ENCODE results near the gene GNG3.
"Not testable (repeated sequence)": the region's sequence is repeated elsewhere in the genome, so short reads cannot be mapped to it uniquely, and the experiment has no call there.

The GNG3 gene

GRCh38 chr11:62737196-62737595 lies 29.7 kb downstream of the GNG3 start:
- Histone ChIP-seq H3K4me2 (ENCODE audit: low read length) (no peak overlapping the region), H4K20me1 (ENCODE audit: control insufficient read depth, insufficient read depth, low read depth, low read length) (no peaks in the 10 kb centered on the region), H3K27ac (ENCODE audit: low read depth, low read length) (no peak overlapping the region), H3K9me2 (replicated peaks; ENCODE audit: control insufficient read depth, low read length) (no peaks in the 10 kb centered on the region), H3K9me3 (ENCODE audit: control insufficient read depth, insufficient read depth, low read length) (no peaks in the 10 kb centered on the region), H3K27me3 (ENCODE audit: control insufficient read depth, low read length) (no peaks in the 10 kb centered on the region), H3K4me3 (ENCODE audit: low read length) (no peak overlapping the region), H3F3A (ENCODE audit: control insufficient read depth, insufficient read depth) (peaks cover 9% of the 10 kb centered on the region), H3K4me1 (ENCODE audit: control insufficient read depth, low read length) (no peaks in the 10 kb centered on the region), H3K79me2 (ENCODE audit: control insufficient read depth, low read length) (peaks cover 26% of the 10 kb centered on the region), H3K36me3 (ENCODE audit: control insufficient read depth, low read length) (peaks cover 51% of the 10 kb centered on the region)
- no peak for TF ChIP-seq CTCF (IDR thresholded peaks at IDR 0.05; ENCODE audit: low read depth, low read length, poor library complexity, severe bottlenecking)
- no peak for TF ChIP-seq EZH2phosphoT487 (IDR thresholded peaks at IDR 0.05; ENCODE audit: borderline replicate concordance, low read length)

GRCh38 chr11:62747475-62748160 lies 40.1 kb downstream of the GNG3 start:
- Histone ChIP-seq H4K20me1 (ENCODE audit: control insufficient read depth, insufficient read depth, low read depth, low read length) (no peaks in the 10 kb centered on the region), H3K4me1 (ENCODE audit: control insufficient read depth, low read length) (peaks cover 6% of the 10 kb centered on the region; the same call in 1 of the 2 replicates), H3K4me3 (ENCODE audit: low read length) (no peak overlapping the region), H3K27ac (ENCODE audit: low read depth, low read length) (no peak overlapping the region), H3K27me3 (ENCODE audit: control insufficient read depth, low read length) (no peaks in the 10 kb centered on the region), H3K36me3 (ENCODE audit: control insufficient read depth, low read length) (peaks cover 8% of the 10 kb centered on the region), H3K9me2 (replicated peaks; ENCODE audit: control insufficient read depth, low read length) (no peaks in the 10 kb centered on the region), H3K4me2 (ENCODE audit: low read length) (no peak overlapping the region), H3K9me3 (ENCODE audit: control insufficient read depth, insufficient read depth, low read length) (no peaks in the 10 kb centered on the region), H3F3A (ENCODE audit: control insufficient read depth, insufficient read depth) (peaks cover 15% of the 10 kb centered on the region), H3K79me2 (ENCODE audit: control insufficient read depth, low read length) (peaks cover 10% of the 10 kb centered on the region)
- TF ChIP-seq EZH2phosphoT487 (IDR thresholded peaks at IDR 0.05; ENCODE audit: borderline replicate concordance, low read length), result no peak
- no peak for TF ChIP-seq CTCF (IDR thresholded peaks at IDR 0.05; ENCODE audit: low read depth, low read length, poor library complexity, severe bottlenecking)

- not testable (repeated sequence) for H3K27me3 ChIP-seq (ENCODE audit: control insufficient read depth, low read length); H3K4me2 ChIP-seq (ENCODE audit: low read length); H3K4me3 ChIP-seq (ENCODE audit: low read length); H4K20me1 ChIP-seq (ENCODE audit: control insufficient read depth, insufficient read depth, low read depth, low read length); H3K9me3 ChIP-seq (ENCODE audit: control insufficient read depth, insufficient read depth, low read length); H3K9me2 ChIP-seq (replicated peaks; ENCODE audit: control insufficient read depth, low read length); H3K27ac ChIP-seq (ENCODE audit: low read depth, low read length)
- H3K79me2 ChIP-seq (ENCODE audit: control insufficient read depth, low read length), result peaks cover 20% of the 10 kb centered on the region
- H3K4me1 ChIP-seq (ENCODE audit: control insufficient read depth, low read length), result peaks cover 18% of the 10 kb centered on the region
- peaks cover 12% of the 10 kb centered on the region for H3K36me3 ChIP-seq (ENCODE audit: control insufficient read depth, low read length)
- peaks cover 11% of the 10 kb centered on the region for H3F3A ChIP-seq (ENCODE audit: control insufficient read depth, insufficient read depth)
These were observed 42.5 kb downstream of the GNG3 start for GRCh38 chr11:62749931-62750330.

- Histone ChIP-seq H3K9me2 (replicated peaks; ENCODE audit: control insufficient read depth, low read length) (no peaks in the 10 kb centered on the region), H3K27ac (ENCODE audit: low read depth, low read length) (no peak overlapping the region), H3K9me3 (ENCODE audit: control insufficient read depth, insufficient read depth, low read length) (no peaks in the 10 kb centered on the region), H3F3A (ENCODE audit: control insufficient read depth, insufficient read depth) (peaks cover 13% of the 10 kb centered on the region), H3K4me2 (ENCODE audit: low read length) (no peak overlapping the region), H3K27me3 (ENCODE audit: control insufficient read depth, low read length) (no peaks in the 10 kb centered on the region), H4K20me1 (ENCODE audit: control insufficient read depth, insufficient read depth, low read depth, low read length) (no peaks in the 10 kb centered on the region), H3K79me2 (ENCODE audit: control insufficient read depth, low read length) (peaks cover 20% of the 10 kb centered on the region), H3K36me3 (ENCODE audit: control insufficient read depth, low read length) (peaks cover 12% of the 10 kb centered on the region), H3K4me3 (ENCODE audit: low read length) (no peak overlapping the region), H3K4me1 (ENCODE audit: control insufficient read depth, low read length) (peaks cover 19% of the 10 kb centered on the region)
- TF ChIP-seq CTCF (IDR thresholded peaks at IDR 0.05; ENCODE audit: low read depth, low read length, poor library complexity, severe bottlenecking) (no peak), EZH2phosphoT487 (IDR thresholded peaks at IDR 0.05; ENCODE audit: borderline replicate concordance, low read length) (no peak)
These were observed 44.8 kb downstream of the GNG3 start for GRCh38 chr11:62752177-62752785.

Measured in DOHH2 (cell line).